GM19239 (cell line): ENCODE results near the gene DOCK9.

ENCODE experiments used
- DNase-seq: peaks from one replicate; pipeline ENCODE4 v3.0.0; 2011; ENCODE audit warnings: low spot score; ENCODE audit not compliant: insufficient read length
- FAIRE-seq: peaks from 2 replicates; lab custom pipeline; 2011; peaks lifted over from hg19 to GRCh38; lab: Jason Lieb, UNC

Gene DOCK9

GRCh38 chr13:98783856-98784478 is 193.9 kb downstream of the DOCK9 start:
- no peak for DNase-seq
- FAIRE-seq = no peak

GRCh38 chr13:98782654-98783053 is 195.2 kb downstream of the DOCK9 start:
- no peak for DNase-seq
- no peak for FAIRE-seq

GRCh38 chr13:98781905-98782304 is 196.0 kb downstream of the DOCK9 start:
- FAIRE-seq (no peak), DNase-seq (no peak)

GRCh38 chr13:98781470-98781869 is 196.4 kb downstream of the DOCK9 start:
- DNase-seq = no peak
- FAIRE-seq = no peak

GRCh38 chr13:98781045-98781444 is 196.8 kb downstream of the DOCK9 start:
- no peak for DNase-seq
- FAIRE-seq = no peak

GRCh38 chr13:98780451-98780850 is 197.4 kb downstream of the DOCK9 start:
- FAIRE-seq = no peak
- DNase-seq = no peak

GRCh38 chr13:98779695-98780094 is 198.2 kb downstream of the DOCK9 start:
- no peak for FAIRE-seq

GRCh38 chr13:98778749-98779148 is 199.1 kb downstream of the DOCK9 start:
- DNase-seq (no peak), FAIRE-seq (no peak)

More at GRCh38 chr13:98779695-98780094, 198.2 kb downstream of the DOCK9 start:
- DNase-seq = no peak

- DNase-seq (no peak), FAIRE-seq (no peak)
Measured at GRCh38 chr13:98776644-98777043, 201.2 kb downstream of the DOCK9 start.

- no peak for FAIRE-seq
- DNase-seq = no peak
Measured at GRCh38 chr13:98775844-98776598, 201.8 kb downstream of the DOCK9 start.

GRCh38 chr13:98775386-98775785 is 202.5 kb downstream of the DOCK9 start:
- no peak for FAIRE-seq
- no peak for DNase-seq

- FAIRE-seq = no peak
- DNase-seq = no peak
Measured at GRCh38 chr13:98774776-98775175, 203.1 kb downstream of the DOCK9 start.

GRCh38 chr13:98773921-98774320 is 203.9 kb downstream of the DOCK9 start:
- FAIRE-seq (no peak), DNase-seq (no peak)

- no peak for DNase-seq
- FAIRE-seq = no peak
Measured at GRCh38 chr13:98772794-98773452, 204.9 kb downstream of the DOCK9 start.

GRCh38 chr13:98771838-98772611 is 205.8 kb downstream of the DOCK9 start:
- DNase-seq (no peak), FAIRE-seq (no peak)

- no peak for DNase-seq
Measured at GRCh38 chr13:98769736-98770135, 208.1 kb downstream of the DOCK9 start.

GRCh38 chr13:98768522-98768921 is 209.3 kb downstream of the DOCK9 start:
- DNase-seq = no peak
- no peak for FAIRE-seq

More at GRCh38 chr13:98769736-98770135, 208.1 kb downstream of the DOCK9 start:
- FAIRE-seq = no peak

- no peak for FAIRE-seq
Measured at GRCh38 chr13:98766697-98767096, 211.2 kb downstream of the DOCK9 start.

GRCh38 chr13:98765996-98766519 is 211.8 kb downstream of the DOCK9 start:
- DNase-seq (no peak), FAIRE-seq (no peak)

More at GRCh38 chr13:98766697-98767096, 211.2 kb downstream of the DOCK9 start:
- no peak for DNase-seq

- DNase-seq = no peak
Measured at GRCh38 chr13:98761986-98762616, 215.8 kb downstream of the DOCK9 start.

More at GRCh38 chr13:98761986-98762616, 215.8 kb downstream of the DOCK9 start:
- FAIRE-seq = peak; percentile 4
